ENCODE data around the gene AKAP10. TPM values are rescaled to one million over a fixed set of nuclear protein-coding genes. Genes with fewer than 3 reads are reported as not detected.

The AKAP10 gene
- total RNA-seq, 4 donors from 2014 or later: 23.4 to 39.8 (median 30.1) TPM

DNA sequence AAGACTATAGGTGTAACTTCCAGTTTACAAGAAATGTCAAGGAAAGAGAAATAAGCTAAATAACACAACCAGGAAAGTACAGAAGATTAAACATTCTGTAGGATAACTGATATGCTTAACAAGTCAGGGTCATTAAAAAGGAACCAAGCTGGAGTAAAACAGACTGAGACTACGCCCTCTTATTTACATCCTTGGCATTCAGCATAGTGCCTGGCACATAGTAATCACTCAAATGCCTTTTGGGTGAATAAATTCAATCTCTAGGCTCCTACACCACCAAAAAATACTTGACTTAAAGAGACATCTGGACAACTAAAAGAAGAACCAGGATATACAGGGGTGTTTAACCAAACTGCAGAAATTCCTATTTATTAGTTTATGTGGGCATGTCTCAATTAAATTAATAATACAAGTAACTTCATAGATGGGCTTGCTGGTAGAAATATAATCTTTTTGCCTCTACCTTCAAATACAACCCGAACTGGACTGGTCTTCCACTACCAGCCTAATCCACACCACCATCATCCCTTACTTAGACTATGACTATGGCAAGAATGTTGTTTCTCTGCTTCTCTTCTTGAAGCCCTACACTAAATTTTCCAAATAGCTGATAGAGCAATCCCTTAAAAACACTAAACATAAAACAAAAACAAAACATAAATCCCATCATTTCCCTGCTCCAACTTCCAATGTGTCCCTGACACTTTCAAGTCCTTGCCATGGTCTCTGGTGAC is 62.2 kb downstream of the AKAP10 start:
- Histone ChIP-seq H3K4me3 (no peak overlapping the region), H3K9me3 (no peaks in the 10 kb centered on the region), H3K27ac (no peak overlapping the region), H3K4me1 (no peaks in the 10 kb centered on the region), H3K36me3 (peaks cover 0 to 95% (median 12%) of the 10 kb centered on the region in 3 donors), H3K27me3 (no peaks in the 10 kb centered on the region)
- no peak for DNase-seq (ENCODE audit: low spot score in 2 of 2)
- TF ChIP-seq EP300 (IDR thresholded peaks at IDR 0.05): no peak
- TF ChIP-seq, protein P1, sequence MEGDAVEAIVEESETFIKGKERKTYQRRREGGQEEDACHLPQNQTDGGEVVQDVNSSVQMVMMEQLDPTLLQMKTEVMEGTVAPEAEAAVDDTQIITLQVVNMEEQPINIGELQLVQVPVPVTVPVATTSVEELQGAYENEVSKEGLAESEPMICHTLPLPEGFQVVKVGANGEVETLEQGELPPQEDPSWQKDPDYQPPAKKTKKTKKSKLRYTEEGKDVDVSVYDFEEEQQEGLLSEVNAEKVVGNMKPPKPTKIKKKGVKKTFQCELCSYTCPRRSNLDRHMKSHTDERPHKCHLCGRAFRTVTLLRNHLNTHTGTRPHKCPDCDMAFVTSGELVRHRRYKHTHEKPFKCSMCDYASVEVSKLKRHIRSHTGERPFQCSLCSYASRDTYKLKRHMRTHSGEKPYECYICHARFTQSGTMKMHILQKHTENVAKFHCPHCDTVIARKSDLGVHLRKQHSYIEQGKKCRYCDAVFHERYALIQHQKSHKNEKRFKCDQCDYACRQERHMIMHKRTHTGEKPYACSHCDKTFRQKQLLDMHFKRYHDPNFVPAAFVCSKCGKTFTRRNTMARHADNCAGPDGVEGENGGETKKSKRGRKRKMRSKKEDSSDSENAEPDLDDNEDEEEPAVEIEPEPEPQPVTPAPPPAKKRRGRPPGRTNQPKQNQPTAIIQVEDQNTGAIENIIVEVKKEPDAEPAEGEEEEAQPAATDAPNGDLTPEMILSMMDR (IDR thresholded peaks at IDR 0.05): no peak
- TF ChIP-seq POLR2A (IDR thresholded peaks at IDR 0.05): no peak
- WGBS, 2 donors: 95 to 100% methylated on average over 2 of the region's 2 CpGs

DNA sequence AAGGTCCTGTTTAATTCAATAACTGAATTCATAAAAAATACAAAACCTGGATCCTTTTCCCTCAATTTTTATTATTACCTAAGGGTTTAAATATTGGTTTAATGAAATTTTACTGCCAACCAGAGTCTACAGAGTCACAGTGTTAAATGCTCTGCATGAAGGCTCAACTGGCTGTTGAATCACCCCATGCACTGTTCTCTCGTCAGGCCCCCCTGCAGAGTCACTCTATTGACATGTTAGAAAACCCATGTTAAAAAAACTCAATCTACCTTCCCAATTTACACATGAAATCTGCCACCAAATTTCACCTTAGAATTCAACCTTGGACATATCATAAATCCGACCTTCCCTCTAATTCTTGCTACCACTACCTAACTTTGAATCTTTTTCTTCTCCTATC is 66.6 kb downstream of the AKAP10 start:
- no peak for DNase-seq (ENCODE audit: low spot score in 2 of 2)
- H3K4me3 ChIP-seq: no peak overlapping the region
- H3K4me1 ChIP-seq: no peaks in the 10 kb centered on the region
- TF ChIP-seq EP300 (IDR thresholded peaks at IDR 0.05): no peak
- TF ChIP-seq, protein P1 (IDR thresholded peaks at IDR 0.05): no peak
- no peak for TF ChIP-seq POLR2A (IDR thresholded peaks at IDR 0.05)
- no peaks in the 10 kb centered on the region for H3K27me3 ChIP-seq
- H3K27ac ChIP-seq: no peak overlapping the region
- no peaks in the 10 kb centered on the region for H3K9me3 ChIP-seq
- peaks cover 0 to 96% (median 15%) of the 10 kb centered on the region in 3 donors for H3K36me3 ChIP-seq
- WGBS, 2 donors: 90 to 96% methylated on average over 2 of the region's 2 CpGs

DNA sequence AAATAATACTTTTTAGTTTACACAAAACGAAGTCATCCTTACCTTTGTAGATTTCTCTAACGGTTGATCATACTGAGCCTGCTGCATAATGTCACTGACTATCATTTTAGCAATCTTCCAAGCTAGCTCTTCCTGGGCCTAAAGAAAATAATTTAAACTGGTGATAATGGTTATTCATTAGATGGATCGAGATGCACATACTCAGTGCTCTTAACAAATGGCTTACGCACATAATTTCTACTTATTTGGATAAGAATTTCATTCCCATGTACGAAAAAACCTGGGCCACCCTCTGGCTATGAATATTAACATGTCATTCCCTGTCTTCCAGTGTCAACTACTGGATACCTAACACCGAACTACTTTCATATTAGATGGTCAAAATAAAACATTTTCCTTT is 68.5 kb downstream of the AKAP10 start:
- H3K4me3 ChIP-seq: no peak overlapping the region
- WGBS, 2 donors: 96 to 97% methylated on average over 6 of the region's 6 CpGs
- no peak overlapping the region for H3K27ac ChIP-seq
- H3K36me3 ChIP-seq: peaks cover 0 to 91% (median 28%) of the 10 kb centered on the region in 3 donors
- H3K4me1 ChIP-seq: peaks cover 0 to 3% (median 0%) of the 10 kb centered on the region in 4 donors
- no peak for DNase-seq (ENCODE audit: low spot score in 2 of 2)
- H3K9me3 ChIP-seq: no peaks in the 10 kb centered on the region
- TF ChIP-seq EP300 (IDR thresholded peaks at IDR 0.05) (no peak), POLR2A (IDR thresholded peaks at IDR 0.05) (no peak)
- TF ChIP-seq, protein P1 (IDR thresholded peaks at IDR 0.05): no peak
- H3K27me3 ChIP-seq: no peaks in the 10 kb centered on the region

DNA sequence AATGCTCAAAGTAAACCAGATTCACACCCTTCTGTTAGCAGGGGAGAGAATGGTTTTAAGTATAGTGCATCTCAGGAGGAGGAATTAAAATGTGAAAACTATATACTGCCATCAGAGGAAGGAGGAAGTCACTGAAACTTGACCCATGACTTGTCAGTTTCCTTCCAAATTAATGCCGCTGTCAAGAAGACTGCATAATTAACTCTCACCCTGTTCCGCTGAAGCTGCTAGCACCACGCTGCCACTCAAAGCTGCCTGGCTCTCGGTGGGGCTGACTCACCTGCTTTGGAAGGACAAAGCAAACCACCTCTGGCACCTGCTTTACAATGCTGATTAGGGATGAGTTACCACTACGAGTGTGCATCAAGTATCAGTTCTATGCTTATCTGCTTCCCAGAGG is 72.1 kb downstream of the AKAP10 start:
- TF ChIP-seq, protein P1 (IDR thresholded peaks at IDR 0.05): no peak
- TF ChIP-seq POLR2A (IDR thresholded peaks at IDR 0.05) (no peak), EP300 (IDR thresholded peaks at IDR 0.05) (no peak)
- Histone ChIP-seq H3K36me3 (peaks cover 0 to 94% (median 22%) of the 10 kb centered on the region in 3 donors), H3K9me3 (no peaks in the 10 kb centered on the region), H3K27ac (no peak overlapping the region), H3K4me3 (no peak overlapping the region), H3K4me1 (peaks cover 0 to 3% (median 0%) of the 10 kb centered on the region in 4 donors), H3K27me3 (no peaks in the 10 kb centered on the region)
- WGBS, 2 donors: 76 to 88% methylated on average over 5 of the region's 5 CpGs
- DNase-seq (ENCODE audit: low spot score in 2 of 2): no peak

DNA sequence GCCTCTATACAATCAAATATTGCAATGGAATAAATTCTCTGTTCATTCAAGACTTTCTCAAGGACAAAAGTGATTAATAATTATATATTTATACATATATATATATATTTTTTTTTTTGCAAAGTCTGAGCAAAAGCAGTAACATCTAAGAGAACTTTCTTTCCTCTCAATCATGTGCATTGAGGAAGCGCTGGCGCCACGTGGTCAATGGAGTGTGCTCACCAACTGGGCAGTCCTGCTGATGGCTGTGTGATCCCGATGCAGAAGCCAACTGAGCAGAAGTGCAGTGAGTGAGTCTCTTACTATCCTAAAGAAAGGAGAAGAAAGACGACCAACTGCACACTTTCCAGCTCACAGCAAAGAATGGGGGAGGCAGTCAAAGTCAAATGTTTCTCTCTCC is 72.7 kb downstream of the AKAP10 start:
- peak overlapping the region in 1 of 4 donors; percentile 13 for H3K27ac ChIP-seq
- H3K9me3 ChIP-seq: no peaks in the 10 kb centered on the region
- H3K36me3 ChIP-seq: peaks cover 0 to 94% (median 22%) of the 10 kb centered on the region in 3 donors
- H3K4me3 ChIP-seq: no peak overlapping the region
- no peaks in the 10 kb centered on the region for H3K27me3 ChIP-seq
- peaks cover 0 to 3% (median 0%) of the 10 kb centered on the region in 4 donors for H3K4me1 ChIP-seq
- DNase-seq (ENCODE audit: low spot score in 2 of 2): peak; percentile 27 to 30
- TF ChIP-seq, protein P1 (IDR thresholded peaks at IDR 0.05): no peak
- no peak for TF ChIP-seq EP300 (IDR thresholded peaks at IDR 0.05)
- TF ChIP-seq POLR2A (IDR thresholded peaks at IDR 0.05): no peak
- WGBS, 2 donors: 77 to 81% methylated on average over 5 of the region's 5 CpGs
